ENCODE results near the gene IL10. TPM values are rescaled to one million over a fixed set of nuclear protein-coding genes. Genes with fewer than 3 reads are reported as not detected.

IL10 gene
- total RNA-seq, 2 experiments from 2014 or later: not detected

- Histone ChIP-seq H3K36me3 (ENCODE audit: insufficient read depth, low read length) (no peaks in the 10 kb centered on the region), H3K4me1 (ENCODE audit: insufficient read depth, low read length, poor library complexity, severe bottlenecking) (peaks cover 21% of the 10 kb centered on the region), H3K4me2 (ENCODE audit: low read length) (no peak overlapping the region), H3K9me2 (ENCODE audit: insufficient read depth, low read length) (no peaks in the 10 kb centered on the region), H3K4me3 (ENCODE audit: low read depth, low read length, poor library complexity, severe bottlenecking) (no peak overlapping the region), H3K79me2 (ENCODE audit: insufficient read depth, low read depth, low read length) (no peaks in the 10 kb centered on the region), H2AFZ (ENCODE audit: low read length) (no peak overlapping the region), H4K20me1 (ENCODE audit: insufficient read depth, low read length) (peaks cover 4% of the 10 kb centered on the region; the same call in 1 of the 2 replicates), H3K9me3 (ENCODE audit: low read length) (no peaks in the 10 kb centered on the region), H3K27ac (ENCODE audit: low read depth, low read length, poor library complexity, severe bottlenecking) (no peak overlapping the region)
- DNase-seq (ENCODE audit: low spot score): no peak
- CTCF ChIA-PET (ENCODE audit: unreplicated experiment): interaction anchor here (0.7 kb wide), 1 partner anchor 208 kb away, joined by 3 read pairs; no protein-coding TSS in a partner anchor
- intact Hi-C loops (cut with micrococcal nuclease; ENCODE audit: unreplicated experiment): no loop called here
- no peak for TF ChIP-seq CTCF (conservative IDR thresholded peaks at IDR 0.05; ENCODE audit: low read length)
- TF ChIP-seq EZH2phosphoT487 (IDR thresholded peaks at IDR 0.05; ENCODE audit: borderline replicate concordance, low read depth, low read length): no peak
- POLR2A ChIA-PET: interaction anchor here (0.6 to 1.0 kb wide), 2 partner anchors 10 to 11 kb away, joined by 3 to 6 read pairs; no protein-coding TSS in a partner anchor
- BruUV-seq (replicated peaks): no TSS peak
These were observed 48.4 kb downstream of the IL10 start for GRCh38 chr1:206723805-206724472.

GRCh38 chr1:206723462-206723804, 48.9 kb downstream of the IL10 start:
- TF ChIP-seq EZH2phosphoT487 (IDR thresholded peaks at IDR 0.05; ENCODE audit: borderline replicate concordance, low read depth, low read length): no peak
- no peak for TF ChIP-seq CTCF (conservative IDR thresholded peaks at IDR 0.05; ENCODE audit: low read length)
- CTCF ChIA-PET (ENCODE audit: unreplicated experiment): interaction anchor here (0.7 kb wide), 1 partner anchor 208 kb away, joined by 3 read pairs; no protein-coding TSS in a partner anchor
- no peaks in the 10 kb centered on the region for H3K79me2 ChIP-seq (ENCODE audit: insufficient read depth, low read depth, low read length)
- no peak for DNase-seq (ENCODE audit: low spot score)
- H3K9me2 ChIP-seq (ENCODE audit: insufficient read depth, low read length): no peaks in the 10 kb centered on the region
- no peaks in the 10 kb centered on the region for H3K9me3 ChIP-seq (ENCODE audit: low read length)
- no peak overlapping the region for H3K4me3 ChIP-seq (ENCODE audit: low read depth, low read length, poor library complexity, severe bottlenecking)
- peaks cover 4% of the 10 kb centered on the region; the same call in 1 of the 2 replicates for H4K20me1 ChIP-seq (ENCODE audit: insufficient read depth, low read length)
- H3K4me1 ChIP-seq (ENCODE audit: insufficient read depth, low read length, poor library complexity, severe bottlenecking): peaks cover 22% of the 10 kb centered on the region
- BruUV-seq (replicated peaks): no TSS peak
- H3K4me2 ChIP-seq (ENCODE audit: low read length): no peak overlapping the region
- intact Hi-C loops (cut with micrococcal nuclease; ENCODE audit: unreplicated experiment): no loop called here
- H2AFZ ChIP-seq (ENCODE audit: low read length): no peak overlapping the region
- H3K36me3 ChIP-seq (ENCODE audit: insufficient read depth, low read length): no peaks in the 10 kb centered on the region
- H3K27ac ChIP-seq (ENCODE audit: low read depth, low read length, poor library complexity, severe bottlenecking): no peak overlapping the region
- POLR2A ChIA-PET: no interaction called here
